ENCODE data around the gene DNAJC28.
A peak's percentile ranks its signal among the peaks of the same experiment; 100 is the strongest.
"Not testable (repeated sequence)": the region's sequence is repeated elsewhere in the genome, so short reads cannot be mapped to it uniquely, and the experiment has no call there.

DNAJC28 gene

GRCh38 chr21:33478935-33479678 lies 12.4 kb downstream of the DNAJC28 start:
- peaks cover 18% of the 10 kb centered on the region for H3K4me1 Mint-ChIP-seq
- H3K27ac Mint-ChIP-seq (ENCODE audit: low read depth) = no peak overlapping the region
- H3K27me3 Mint-ChIP-seq = no peaks in the 10 kb centered on the region
- ATAC-seq (replicated peaks; ENCODE audit: extremely low read depth, poor library complexity, severe bottlenecking) (peak; percentile 15), DNase-seq (ENCODE audit: low spot score in 2 of 2) (peak in 1 of 2 donors; percentile 11)
- no peaks in the 10 kb centered on the region for H3K9me3 Mint-ChIP-seq
- H3K4me3 Mint-ChIP-seq = peak overlapping the region; percentile 90
- H3K36me3 Mint-ChIP-seq (ENCODE audit: insufficient read depth) = peaks cover 4% of the 10 kb centered on the region

DNA sequence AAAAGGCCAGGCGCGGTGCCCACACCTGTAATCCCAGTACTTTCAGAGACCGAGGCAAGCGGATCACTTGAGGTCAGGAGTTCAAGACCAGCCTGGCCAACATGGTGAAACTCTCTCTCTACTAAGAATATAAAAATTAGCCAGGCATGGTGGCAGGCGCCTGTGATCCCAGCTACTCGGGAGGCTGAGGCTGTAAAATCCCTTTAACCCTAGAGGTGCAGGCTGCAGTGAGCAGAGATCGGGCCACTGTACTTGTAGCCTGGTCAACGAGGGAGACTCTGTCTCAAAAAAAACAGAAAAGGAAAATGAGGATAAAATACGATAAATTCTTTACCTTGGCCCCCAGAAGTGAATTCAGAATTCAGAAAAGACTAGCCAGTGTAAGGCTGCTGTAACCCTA lies 13.3 kb downstream of the DNAJC28 start:
- Mint-ChIP-seq H3K27me3 (no peaks in the 10 kb centered on the region), H3K4me3 (peak overlapping the region; percentile 90), H3K36me3 (ENCODE audit: insufficient read depth) (peaks cover 4% of the 10 kb centered on the region), H3K9me3 (no peaks in the 10 kb centered on the region), H3K27ac (ENCODE audit: low read depth) (no peak overlapping the region), H3K4me1 (peaks cover 23% of the 10 kb centered on the region)
- ATAC-seq (replicated peaks; ENCODE audit: extremely low read depth, poor library complexity, severe bottlenecking) (no peak), DNase-seq (ENCODE audit: low spot score in 2 of 2) (no peak)

DNA sequence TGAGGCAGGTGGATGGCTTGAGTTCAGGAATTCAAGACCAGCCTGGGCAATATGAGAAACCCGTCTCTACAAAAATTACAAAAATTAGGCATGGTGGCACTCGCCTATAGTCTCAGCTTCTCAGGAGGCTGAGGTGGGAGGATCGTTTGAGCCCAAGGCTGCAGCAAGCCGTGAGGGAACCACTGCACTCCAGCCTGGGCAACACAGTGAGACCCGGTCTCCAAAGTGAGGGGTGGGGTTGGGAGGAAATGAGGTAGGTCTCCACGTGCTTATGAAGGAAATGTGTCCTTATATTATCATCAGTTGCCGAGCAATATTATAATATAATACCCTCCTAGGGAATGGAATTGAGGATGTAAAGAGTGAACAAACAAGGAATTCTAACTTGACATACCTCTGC lies 14.4 kb downstream of the DNAJC28 start:
- H3K36me3 Mint-ChIP-seq (ENCODE audit: insufficient read depth) = peaks cover 4% of the 10 kb centered on the region
- no peak for DNase-seq (ENCODE audit: low spot score in 2 of 2)
- H3K27me3 Mint-ChIP-seq = no peaks in the 10 kb centered on the region
- no peaks in the 10 kb centered on the region for H3K9me3 Mint-ChIP-seq
- ATAC-seq (replicated peaks; ENCODE audit: extremely low read depth, poor library complexity, severe bottlenecking) = no peak
- no peak overlapping the region for H3K27ac Mint-ChIP-seq (ENCODE audit: low read depth)
- H3K4me3 Mint-ChIP-seq = peak overlapping the region; percentile 90
- peaks cover 23% of the 10 kb centered on the region for H3K4me1 Mint-ChIP-seq

- DNase-seq (ENCODE audit: low spot score in 2 of 2) (no peak), ATAC-seq (replicated peaks; ENCODE audit: extremely low read depth, poor library complexity, severe bottlenecking) (no peak)
- H3K4me3 Mint-ChIP-seq = no peak overlapping the region
- H3K27me3 Mint-ChIP-seq = no peaks in the 10 kb centered on the region
- H3K9me3 Mint-ChIP-seq = no peaks in the 10 kb centered on the region
- peaks cover 22% of the 10 kb centered on the region for H3K4me1 Mint-ChIP-seq
- no peak overlapping the region for H3K27ac Mint-ChIP-seq (ENCODE audit: low read depth)
- H3K36me3 Mint-ChIP-seq (ENCODE audit: insufficient read depth) = peaks cover 5% of the 10 kb centered on the region
Observed at GRCh38 chr21:33473344-33473743, 18.2 kb downstream of the DNAJC28 start.

DNA sequence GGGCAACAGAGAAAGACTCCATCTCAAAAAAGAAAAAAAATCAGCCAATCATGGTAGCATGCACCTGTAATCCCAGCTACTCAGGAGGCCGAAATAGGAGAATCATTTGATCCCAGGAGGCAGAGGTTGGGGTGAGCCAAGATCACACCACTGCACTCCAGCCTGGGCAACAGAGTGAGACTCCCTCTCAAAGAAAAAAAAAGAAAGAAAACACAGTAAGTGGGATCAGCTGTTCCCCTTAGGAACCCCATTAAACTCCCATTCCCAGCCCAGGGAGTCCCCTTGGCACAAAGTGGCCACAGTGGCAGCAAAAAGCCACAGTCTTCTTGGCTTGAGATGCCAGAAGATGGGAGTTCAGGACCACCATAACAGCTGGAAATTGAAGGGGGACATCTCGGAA lies 20.8 kb downstream of the DNAJC28 start:
- Mint-ChIP-seq H3K27ac (ENCODE audit: low read depth) (no peak overlapping the region), H3K4me3 (no peak overlapping the region), H3K27me3 (no peaks in the 10 kb centered on the region), H3K9me3 (no peaks in the 10 kb centered on the region), H3K4me1 (peaks cover 18% of the 10 kb centered on the region), H3K36me3 (ENCODE audit: insufficient read depth) (peaks cover 8% of the 10 kb centered on the region)
- ATAC-seq (replicated peaks; ENCODE audit: extremely low read depth, poor library complexity, severe bottlenecking) (no peak), DNase-seq (ENCODE audit: low spot score in 2 of 2) (no peak)

DNA sequence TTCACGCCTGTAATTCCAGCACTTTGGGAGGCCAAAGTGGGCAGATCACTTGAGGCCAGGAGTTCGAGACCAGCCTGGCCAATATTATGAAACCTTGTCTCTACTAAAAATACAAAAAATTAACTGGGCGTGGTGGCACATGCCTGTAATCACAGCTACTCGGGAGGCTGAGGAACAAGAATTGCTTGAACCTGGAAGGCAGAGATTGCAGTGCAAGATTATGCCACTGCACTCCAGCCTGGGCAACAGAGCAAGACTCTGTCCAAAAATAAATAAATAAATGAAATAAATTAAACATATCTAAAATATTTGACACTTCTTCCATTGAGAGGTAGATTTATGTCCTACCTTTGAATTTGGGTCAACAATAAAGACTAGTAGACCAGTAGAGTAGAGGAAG lies 22.3 kb downstream of the DNAJC28 start:
- Mint-ChIP-seq H3K4me1 (peaks cover 18% of the 10 kb centered on the region), H3K36me3 (ENCODE audit: insufficient read depth) (peaks cover 11% of the 10 kb centered on the region)
- not testable (repeated sequence) for H3K27ac Mint-ChIP-seq (ENCODE audit: low read depth); DNase-seq (ENCODE audit: low spot score in 2 of 2); H3K27me3 Mint-ChIP-seq; H3K4me3 Mint-ChIP-seq; H3K9me3 Mint-ChIP-seq; ATAC-seq (replicated peaks; ENCODE audit: extremely low read depth, poor library complexity, severe bottlenecking)

DNA sequence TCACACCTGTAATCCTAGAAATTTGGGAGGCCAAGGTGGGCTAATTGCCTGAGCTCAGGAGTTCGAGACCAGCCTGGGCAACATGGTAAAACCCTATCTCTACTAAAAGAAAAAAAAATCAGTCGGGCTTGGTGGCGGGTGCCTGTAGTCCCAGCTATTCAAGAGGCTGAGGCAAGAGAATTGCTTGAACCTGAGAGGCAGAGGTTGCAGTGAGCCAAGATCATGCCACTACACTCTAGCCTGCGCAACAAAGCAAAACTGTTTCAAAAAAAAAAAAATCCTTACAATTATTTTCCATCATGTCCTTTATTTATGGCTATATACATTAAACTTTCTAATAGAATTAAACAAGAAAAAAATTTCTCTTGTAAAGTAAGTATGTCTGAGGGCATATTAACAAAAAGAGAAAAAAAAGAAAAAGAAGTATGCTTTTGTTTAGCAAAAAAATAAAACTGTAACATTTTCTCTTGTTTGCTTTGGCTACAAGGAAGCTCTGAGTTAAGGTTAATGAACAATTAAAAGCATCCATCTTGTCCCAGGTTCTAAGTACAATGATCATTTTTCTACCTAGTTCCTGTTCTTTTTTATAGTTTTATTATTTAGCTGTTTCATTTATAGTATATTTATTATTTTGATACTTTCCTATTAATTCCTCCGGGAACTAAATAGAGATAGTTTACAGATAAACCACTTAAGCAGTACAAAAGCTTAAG lies 29.8 kb downstream of the DNAJC28 start:
- H3K9me3 Mint-ChIP-seq = no peaks in the 10 kb centered on the region
- H3K27ac Mint-ChIP-seq (ENCODE audit: low read depth) = no peak overlapping the region
- no peak for DNase-seq (ENCODE audit: low spot score in 2 of 2)
- no peak overlapping the region for H3K4me3 Mint-ChIP-seq
- no peaks in the 10 kb centered on the region for H3K4me1 Mint-ChIP-seq
- H3K36me3 Mint-ChIP-seq (ENCODE audit: insufficient read depth) = peaks cover 19% of the 10 kb centered on the region
- ATAC-seq (replicated peaks; ENCODE audit: extremely low read depth, poor library complexity, severe bottlenecking) = no peak
- H3K27me3 Mint-ChIP-seq = no peaks in the 10 kb centered on the region

GRCh38 chr21:33458861-33459260 lies 32.7 kb downstream of the DNAJC28 start:
- no peak for DNase-seq (ENCODE audit: low spot score in 2 of 2)
- Mint-ChIP-seq H3K27me3 (no peaks in the 10 kb centered on the region), H3K27ac (ENCODE audit: low read depth) (no peak overlapping the region), H3K36me3 (ENCODE audit: insufficient read depth) (peaks cover 14% of the 10 kb centered on the region), H3K9me3 (no peaks in the 10 kb centered on the region), H3K4me3 (no peak overlapping the region), H3K4me1 (no peaks in the 10 kb centered on the region)
- no peak for ATAC-seq (replicated peaks; ENCODE audit: extremely low read depth, poor library complexity, severe bottlenecking)

GRCh38 chr21:33455686-33456446 lies 35.6 kb downstream of the DNAJC28 start:
- no peak for ATAC-seq (replicated peaks; ENCODE audit: extremely low read depth, poor library complexity, severe bottlenecking)
- Mint-ChIP-seq H3K4me3 (no peak overlapping the region), H3K4me1 (no peaks in the 10 kb centered on the region), H3K9me3 (no peaks in the 10 kb centered on the region), H3K27me3 (no peaks in the 10 kb centered on the region), H3K27ac (ENCODE audit: low read depth) (no peak overlapping the region), H3K36me3 (ENCODE audit: insufficient read depth) (peaks cover 18% of the 10 kb centered on the region)
- no peak for DNase-seq (ENCODE audit: low spot score in 2 of 2)

DNA sequence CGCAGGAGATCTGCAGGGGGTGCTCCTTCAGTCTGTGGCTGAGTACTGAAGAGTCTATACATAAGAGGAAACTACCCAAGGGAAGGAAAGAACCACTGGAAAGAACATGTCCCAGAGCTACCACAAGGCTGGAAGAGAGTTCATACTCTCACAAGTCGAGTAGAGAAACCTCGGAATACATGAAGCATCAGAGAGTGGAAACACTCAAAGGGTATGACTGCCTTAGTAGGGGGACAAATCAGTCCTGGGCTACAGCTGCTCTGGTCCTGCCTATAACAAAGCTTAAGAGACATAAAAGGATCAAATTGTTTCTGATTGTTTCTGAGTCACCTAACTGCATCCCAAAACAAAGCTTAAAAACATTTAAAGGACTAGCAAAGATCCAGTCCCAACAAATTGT lies 39.2 kb downstream of the DNAJC28 start:
- no peaks in the 10 kb centered on the region for H3K9me3 Mint-ChIP-seq
- no peak overlapping the region for H3K4me3 Mint-ChIP-seq
- no peaks in the 10 kb centered on the region for H3K4me1 Mint-ChIP-seq
- H3K36me3 Mint-ChIP-seq (ENCODE audit: insufficient read depth) = peaks cover 13% of the 10 kb centered on the region
- H3K27me3 Mint-ChIP-seq = no peaks in the 10 kb centered on the region
- no peak for DNase-seq (ENCODE audit: low spot score in 2 of 2)
- no peak overlapping the region for H3K27ac Mint-ChIP-seq (ENCODE audit: low read depth)
- no peak for ATAC-seq (replicated peaks; ENCODE audit: extremely low read depth, poor library complexity, severe bottlenecking)

DNA sequence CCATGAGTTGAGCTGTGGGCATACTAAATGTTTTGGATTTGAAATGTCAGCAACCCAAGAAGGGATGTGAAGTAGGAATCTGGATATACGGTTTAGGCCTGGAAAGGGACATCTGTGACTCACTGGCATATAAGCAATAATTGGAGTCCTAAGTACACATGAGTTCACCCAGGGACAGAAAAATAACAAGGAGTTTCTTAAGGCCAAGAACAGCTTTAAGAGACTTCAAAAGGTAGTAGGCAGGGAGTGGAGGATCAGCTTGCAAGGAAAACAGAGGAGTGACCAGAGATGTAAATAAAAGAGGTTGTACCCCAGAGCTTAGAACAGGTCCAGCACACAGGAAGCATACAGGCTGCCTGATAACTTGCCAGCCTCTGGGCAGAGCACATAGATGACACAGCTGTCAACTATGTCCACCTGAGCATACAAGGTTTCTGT lies 39.9 kb downstream of the DNAJC28 start:
- Mint-ChIP-seq H3K9me3 (no peaks in the 10 kb centered on the region), H3K36me3 (ENCODE audit: insufficient read depth) (peaks cover 12% of the 10 kb centered on the region), H3K27ac (ENCODE audit: low read depth) (peak overlapping the region; percentile 4), H3K27me3 (no peaks in the 10 kb centered on the region), H3K4me3 (no peak overlapping the region), H3K4me1 (no peaks in the 10 kb centered on the region)
- no peak for DNase-seq (ENCODE audit: low spot score in 2 of 2)
- ATAC-seq (replicated peaks; ENCODE audit: extremely low read depth, poor library complexity, severe bottlenecking) = no peak

DNA sequence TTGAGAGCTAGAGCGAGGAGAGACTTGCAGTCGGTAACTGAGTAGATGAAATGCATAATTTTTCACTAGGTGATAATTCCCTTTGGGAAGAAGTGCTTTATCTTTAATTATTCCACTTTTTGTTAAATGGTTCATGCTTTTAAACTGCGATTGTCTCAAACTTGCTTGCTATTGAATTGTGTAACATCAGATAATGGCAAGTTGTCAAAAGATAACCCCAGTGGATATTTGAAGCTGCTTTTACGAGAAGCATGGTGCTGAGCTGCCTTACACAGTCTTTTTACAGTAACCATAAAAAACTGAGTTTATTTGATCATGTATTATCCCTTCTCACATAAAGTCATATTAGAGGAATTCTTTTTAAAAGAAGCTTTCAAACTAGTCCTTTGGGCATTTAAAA lies 41.9 kb downstream of the DNAJC28 start:
- ATAC-seq (replicated peaks; ENCODE audit: extremely low read depth, poor library complexity, severe bottlenecking) (no peak), DNase-seq (ENCODE audit: low spot score in 2 of 2) (no peak)
- H3K4me3 Mint-ChIP-seq = no peak overlapping the region
- H3K27me3 Mint-ChIP-seq = no peaks in the 10 kb centered on the region
- H3K9me3 Mint-ChIP-seq = no peaks in the 10 kb centered on the region
- no peak overlapping the region for H3K27ac Mint-ChIP-seq (ENCODE audit: low read depth)
- peaks cover 19% of the 10 kb centered on the region for H3K36me3 Mint-ChIP-seq (ENCODE audit: insufficient read depth)
- no peaks in the 10 kb centered on the region for H3K4me1 Mint-ChIP-seq
